Myocyte (in vitro differentiated cells): Measurements from ENCODE around the gene TUBB2A. TPM values are rescaled to one million over a fixed set of nuclear protein-coding genes. Genes with fewer than 3 reads are reported as not detected.
"Not testable (repeated sequence)": the region's sequence is repeated elsewhere in the genome, so short reads cannot be mapped to it uniquely, and the experiment has no call there.

Experiments used
- DNase-seq: peaks from one replicate; pipeline ENCODE4 v3.0.0-alpha.2; 2012; ENCODE audit warnings: low read depth
- total RNA-seq: library from RNA; depleted of rRNA; stranded (reverse); fragments of >200 nt; gene quantifications from 2 replicates; pipeline ENCODE4 v1.2.3, GENCODE V29; 2014

The TUBB2A gene
- total RNA-seq, 1 donor from 2014 or later: 328 TPM

GRCh38 chr6:3156184-3157130 is 887 bp downstream of the TUBB2A start:
- DNase-seq: peak; percentile 47

- not testable (repeated sequence) for DNase-seq
These were observed 1.9 kb downstream of the TUBB2A start for GRCh38 chr6:3155416-3155815.

GRCh38 chr6:3152689-3153088 is 4.7 kb downstream of the TUBB2A start:
- no peak for DNase-seq

GRCh38 chr6:3151691-3152090 is 5.7 kb downstream of the TUBB2A start:
- peak; percentile 91 for DNase-seq

- no peak for DNase-seq
These were observed 9.2 kb downstream of the TUBB2A start for GRCh38 chr6:3147914-3148757.

GRCh38 chr6:3144571-3144970 is 12.8 kb downstream of the TUBB2A start:
- DNase-seq: no peak

GRCh38 chr6:3143158-3143557 is 14.2 kb downstream of the TUBB2A start:
- no peak for DNase-seq

GRCh38 chr6:3142536-3142935 is 14.8 kb downstream of the TUBB2A start:
- DNase-seq: no peak

- no peak for DNase-seq
These were observed 17.1 kb downstream of the TUBB2A start for GRCh38 chr6:3140201-3140600.

- DNase-seq: peak; percentile 94
These were observed 18.0 kb downstream of the TUBB2A start for GRCh38 chr6:3139090-3139903.

- DNase-seq: no peak
These were observed 19.0 kb downstream of the TUBB2A start for GRCh38 chr6:3138341-3138740.

- DNase-seq: not testable (repeated sequence)
These were observed 19.5 kb downstream of the TUBB2A start for GRCh38 chr6:3137873-3138272.

GRCh38 chr6:3137057-3137777 is 20.1 kb downstream of the TUBB2A start:
- peak; percentile 46 for DNase-seq

- no peak for DNase-seq
These were observed 20.9 kb downstream of the TUBB2A start for GRCh38 chr6:3136292-3137011.

- no peak for DNase-seq
These were observed 21.6 kb downstream of the TUBB2A start for GRCh38 chr6:3135668-3136291.

GRCh38 chr6:3133515-3133914 is 23.8 kb downstream of the TUBB2A start:
- no peak for DNase-seq

GRCh38 chr6:3131695-3132094 is 25.6 kb downstream of the TUBB2A start:
- DNase-seq: no peak

- no peak for DNase-seq
These were observed 28.8 kb downstream of the TUBB2A start for GRCh38 chr6:3128356-3129108.

- DNase-seq: no peak
These were observed 31.5 kb downstream of the TUBB2A start for GRCh38 chr6:3125815-3126214.
